Stimulated activated CD8-positive, alpha-beta memory T cell treated with anti-CD3 and anti-CD28 coated beads, Interleukin-2, amount 100 ng/mL, for 48 hours (primary cell): ENCODE data around the gene ACTA1.
A peak's percentile ranks its signal among the peaks of the same experiment; 100 is the strongest.
"Not testable (repeated sequence)": the region's sequence is repeated elsewhere in the genome, so short reads cannot be mapped to it uniquely, and the experiment has no call there.

ENCODE experiments used
- DNase-seq, 2 donors: peaks; one replicate each; pipeline ENCODE4 v3.0.0-alpha.2; 2020; ENCODE audit warnings: low read depth in 2 of 2

The ACTA1 gene

GRCh38 chr1:229440851-229441537 lies 7.1 kb upstream of the ACTA1 start:
- no peak for DNase-seq

- no peak for DNase-seq
Measured at GRCh38 chr1:229438021-229438420, 4.1 kb upstream of the ACTA1 start.

- DNase-seq, result no peak
Measured at GRCh38 chr1:229437443-229437842, 3.5 kb upstream of the ACTA1 start.

- no peak for DNase-seq
Measured at GRCh38 chr1:229436201-229436600, 2.3 kb upstream of the ACTA1 start.

- no peak for DNase-seq
Measured at GRCh38 chr1:229434641-229435051, 752 bp upstream of the ACTA1 start.

GRCh38 chr1:229433364-229434004 lies 410 bp downstream of the ACTA1 start:
- no peak for DNase-seq

GRCh38 chr1:229432905-229433304 lies 989 bp downstream of the ACTA1 start:
- no peak for DNase-seq

- DNase-seq, result no peak
Measured at GRCh38 chr1:229432116-229432461, 1.8 kb downstream of the ACTA1 start.

- no peak for DNase-seq
Measured at GRCh38 chr1:229431284-229432115, 2.4 kb downstream of the ACTA1 start.

- peak; percentile 35 to 45 for DNase-seq
Measured at GRCh38 chr1:229430761-229431283, 3.1 kb downstream of the ACTA1 start.

GRCh38 chr1:229428256-229428655 lies 5.6 kb downstream of the ACTA1 start:
- DNase-seq, result no peak

GRCh38 chr1:229427572-229427971 lies 6.3 kb downstream of the ACTA1 start:
- no peak for DNase-seq

- no peak for DNase-seq
Measured at GRCh38 chr1:229425564-229426159, 8.2 kb downstream of the ACTA1 start.

GRCh38 chr1:229420765-229421164 lies 13.1 kb downstream of the ACTA1 start:
- DNase-seq, result no peak

- no peak for DNase-seq
Measured at GRCh38 chr1:229420224-229420623, 13.7 kb downstream of the ACTA1 start.

GRCh38 chr1:229418586-229418985 lies 15.3 kb downstream of the ACTA1 start:
- DNase-seq, result not testable (repeated sequence)

- DNase-seq, result not testable (repeated sequence)
Measured at GRCh38 chr1:229412810-229413209, 21.1 kb downstream of the ACTA1 start.

GRCh38 chr1:229412056-229412455 lies 21.8 kb downstream of the ACTA1 start:
- DNase-seq, result no peak

- DNase-seq, result no peak
Measured at GRCh38 chr1:229411434-229412055, 22.3 kb downstream of the ACTA1 start.

- DNase-seq, result no peak
Measured at GRCh38 chr1:229410692-229411433, 23.0 kb downstream of the ACTA1 start.

GRCh38 chr1:229410370-229410691 lies 23.6 kb downstream of the ACTA1 start:
- no peak for DNase-seq
